NCI-H2081 (cell line): ENCODE results near the gene GOLGA8B.
"Not testable (repeated sequence)": the region's sequence is repeated elsewhere in the genome, so short reads cannot be mapped to it uniquely, and the experiment has no call there.

Source experiments
- DNase-seq, 2 experiments: peaks; one replicate each; lab custom pipeline; 2025; lab: John Stamatoyannopoulos, UW

GOLGA8B gene

DNA sequence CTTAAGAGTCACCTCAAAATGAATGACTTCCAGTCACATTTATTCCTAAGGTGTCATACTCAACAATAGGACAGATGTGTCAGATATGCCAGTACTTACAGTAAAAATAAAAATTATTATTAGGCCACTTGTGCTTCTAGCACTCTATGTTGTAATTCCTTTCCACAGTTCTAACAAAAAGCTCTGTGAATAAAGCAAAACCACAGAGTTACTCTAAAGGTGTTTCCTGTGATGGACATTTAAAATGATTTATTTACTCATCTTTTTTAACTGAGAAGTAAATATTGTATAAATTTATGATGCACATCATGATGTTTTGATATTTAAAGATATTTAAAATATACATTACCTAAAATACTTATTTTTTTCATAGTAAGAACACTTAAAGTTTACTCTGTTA is 13.9 kb upstream of the GOLGA8B start:
- DNase-seq: no peak

GRCh38 chr15:34594361-34594760 is 10.9 kb upstream of the GOLGA8B start:
- DNase-seq: no peak

- no peak for DNase-seq
Measured at GRCh38 chr15:34591306-34591705, 7.9 kb upstream of the GOLGA8B start.

DNA sequence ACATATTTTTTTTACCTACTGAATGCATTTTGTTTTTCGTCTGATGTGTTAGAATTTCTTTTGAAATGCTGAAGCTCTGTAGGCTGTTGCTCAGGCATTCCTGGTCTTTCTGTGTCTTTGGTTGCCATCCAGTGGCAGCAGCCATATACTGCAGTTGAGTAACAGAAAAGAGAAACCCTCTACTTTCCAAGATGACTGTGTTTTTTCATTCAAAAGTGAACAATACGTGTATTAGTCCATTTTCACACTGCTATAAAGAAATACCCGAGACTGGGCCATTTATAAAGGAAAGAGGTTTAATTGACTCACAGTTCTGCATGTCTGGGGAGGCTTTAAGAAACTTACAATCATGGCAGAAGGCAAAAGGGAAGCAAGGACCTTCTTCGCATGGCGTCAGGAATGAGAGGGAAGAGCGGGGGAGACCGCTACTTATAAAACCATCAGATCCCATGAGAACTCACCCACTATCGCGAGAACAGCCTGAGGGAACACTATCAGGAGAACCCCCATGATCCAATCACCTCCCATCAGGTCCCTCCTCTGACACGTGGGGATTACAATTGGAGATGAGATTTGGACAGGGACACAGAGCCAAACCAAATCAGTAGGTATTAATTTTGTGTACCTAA is 4.7 kb upstream of the GOLGA8B start:
- peak; percentile 77 to 84 for DNase-seq

GRCh38 chr15:34585966-34586365 is 2.5 kb upstream of the GOLGA8B start:
- DNase-seq: not testable (repeated sequence)

DNA sequence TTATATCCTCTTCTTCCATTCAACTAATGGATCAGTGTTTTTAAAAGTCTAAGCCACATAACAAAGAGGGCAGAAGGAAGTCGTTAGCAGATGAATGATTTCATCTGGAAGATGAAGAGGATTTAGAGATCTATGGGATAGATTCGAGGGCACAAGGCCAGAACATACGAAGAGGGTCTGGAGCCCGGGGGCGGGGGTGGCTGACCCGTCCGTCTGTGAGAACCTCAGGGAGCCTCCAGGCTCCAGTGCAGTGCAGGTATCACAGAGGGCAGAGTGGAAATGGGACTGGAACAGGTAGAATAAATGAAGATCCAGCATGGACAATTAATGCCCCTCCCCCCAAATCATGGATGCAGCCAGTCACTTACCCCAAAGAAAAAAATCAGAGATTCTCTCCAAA is 1.5 kb upstream of the GOLGA8B start:
- DNase-seq: no peak

DNA sequence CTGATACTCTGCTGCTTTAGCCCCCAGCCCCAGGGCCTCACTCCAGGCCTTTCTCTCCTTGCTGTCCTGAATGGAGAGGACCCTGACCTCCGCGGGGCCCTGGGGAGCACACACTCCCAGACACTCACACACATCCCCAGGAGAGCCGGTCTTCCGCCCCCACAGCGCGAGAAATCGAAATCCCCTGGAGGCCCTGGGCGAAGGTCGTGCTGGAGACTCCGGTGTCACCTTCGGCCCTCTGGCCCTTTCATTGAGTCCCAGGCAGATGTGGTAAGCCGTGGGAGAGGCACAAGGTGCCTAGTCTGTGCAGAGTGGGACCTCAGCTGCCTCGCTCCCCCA is 848 bp upstream of the GOLGA8B start:
- no peak for DNase-seq

- DNase-seq: peak; percentile 13 to 63
Measured at GRCh38 chr15:34582461-34583371, 735 bp downstream of the GOLGA8B start.

DNA sequence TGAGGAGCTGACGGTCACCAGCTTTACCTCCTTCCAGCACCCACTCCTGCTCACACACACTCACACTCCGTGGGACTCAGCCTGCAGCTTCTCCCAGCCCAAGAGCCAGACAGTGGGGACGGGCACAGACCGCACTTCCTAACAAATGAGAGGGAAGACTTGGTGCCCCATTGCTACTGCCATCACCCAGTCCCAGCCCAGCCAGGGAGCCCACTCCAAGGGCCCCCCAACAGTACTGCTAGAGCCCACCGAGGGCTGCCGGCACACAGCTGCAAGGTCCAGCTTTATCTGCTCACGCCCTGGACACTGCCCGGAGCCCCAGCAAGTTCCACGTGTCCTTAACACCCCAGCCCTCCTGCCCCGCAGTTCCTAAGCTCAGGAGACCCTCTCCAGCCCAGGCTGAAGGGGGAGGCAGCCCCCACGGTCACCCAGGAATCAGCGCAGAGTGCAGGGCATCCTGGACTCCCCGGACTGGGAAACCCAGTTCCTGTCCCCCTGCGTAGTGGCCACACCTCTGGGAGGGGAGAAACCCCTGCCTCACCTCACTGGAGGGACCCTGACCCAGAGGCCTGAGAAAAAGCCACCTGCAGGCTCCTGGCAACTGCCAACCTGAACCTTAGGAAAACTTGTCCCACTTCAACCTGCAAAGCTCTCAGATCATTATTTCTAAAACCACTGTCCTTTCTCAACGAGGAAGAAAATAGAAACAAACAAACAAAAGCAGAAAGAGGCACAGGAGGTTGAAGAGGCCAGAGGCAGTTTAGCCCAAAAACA is 1.6 kb downstream of the GOLGA8B start:
- not testable (repeated sequence) for DNase-seq

GRCh38 chr15:34581043-34581365 is 2.4 kb downstream of the GOLGA8B start:
- no peak for DNase-seq

GRCh38 chr15:34580251-34581042 is 3.0 kb downstream of the GOLGA8B start:
- not testable (repeated sequence) for DNase-seq

GRCh38 chr15:34578283-34578674 is 5.2 kb downstream of the GOLGA8B start:
- no peak for DNase-seq

DNA sequence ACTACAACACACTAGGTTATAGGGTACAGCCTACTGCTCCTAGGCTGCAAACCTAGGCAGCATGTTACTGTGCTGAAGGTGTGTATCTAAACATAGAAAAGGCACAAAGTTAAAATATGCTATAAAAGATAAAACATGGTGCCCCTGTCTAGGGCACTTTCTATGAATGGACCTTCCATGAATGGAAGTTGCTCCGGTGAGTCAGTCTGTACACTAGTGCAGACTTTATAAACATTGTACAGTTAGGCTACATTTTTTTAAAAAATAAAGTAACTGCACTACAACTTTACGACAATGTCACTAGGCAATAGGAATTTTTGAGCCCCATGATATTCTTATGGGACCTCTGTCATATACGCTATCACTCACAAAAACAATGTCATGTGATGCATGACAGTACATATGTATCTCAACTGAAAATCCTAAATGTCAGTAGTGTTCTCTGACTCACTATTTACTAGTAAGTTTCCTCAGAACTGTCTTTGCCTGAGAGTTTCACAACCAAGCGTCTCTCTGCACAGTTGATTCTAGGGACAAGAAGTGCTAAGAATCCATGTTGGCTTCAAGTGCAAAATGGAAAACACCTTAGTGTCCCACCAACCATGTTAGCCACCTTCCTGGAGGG is 5.7 kb downstream of the GOLGA8B start:
- not testable (repeated sequence) for DNase-seq

GRCh38 chr15:34575035-34575434 is 8.4 kb downstream of the GOLGA8B start:
- not testable (repeated sequence) for DNase-seq

GRCh38 chr15:34572921-34573320 is 10.5 kb downstream of the GOLGA8B start:
- DNase-seq: not testable (repeated sequence)

DNA sequence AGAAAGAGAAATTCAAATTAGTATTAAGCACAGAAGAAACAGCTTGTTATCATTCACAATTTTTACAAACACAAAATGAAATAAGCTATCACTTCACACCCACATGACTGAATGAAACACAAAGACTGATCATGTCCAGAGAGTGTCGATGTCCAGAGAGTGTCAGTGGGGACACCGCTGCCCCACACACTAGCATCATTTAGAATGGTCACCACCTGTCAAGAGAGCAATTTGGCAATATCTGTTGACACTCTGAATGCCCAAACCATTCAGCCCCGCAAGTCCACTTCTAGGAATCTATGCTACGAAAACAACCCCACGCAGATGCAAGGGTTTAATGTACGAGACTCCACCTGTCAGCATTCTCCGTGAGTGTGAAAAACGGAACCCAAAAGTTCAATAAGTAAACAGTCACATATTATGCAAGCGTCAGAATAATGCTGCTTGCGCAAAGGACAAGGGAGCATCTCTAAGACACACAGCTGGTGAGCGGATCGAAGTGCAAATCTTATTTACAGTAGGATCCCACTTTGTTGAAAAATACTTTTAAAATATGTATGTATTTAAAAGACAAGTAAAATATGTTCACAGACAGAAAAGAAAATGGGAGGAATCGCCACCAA is 11.3 kb downstream of the GOLGA8B start:
- DNase-seq: not testable (repeated sequence)

- DNase-seq: not testable (repeated sequence)
Measured at GRCh38 chr15:34569670-34570396, 13.6 kb downstream of the GOLGA8B start.

DNA sequence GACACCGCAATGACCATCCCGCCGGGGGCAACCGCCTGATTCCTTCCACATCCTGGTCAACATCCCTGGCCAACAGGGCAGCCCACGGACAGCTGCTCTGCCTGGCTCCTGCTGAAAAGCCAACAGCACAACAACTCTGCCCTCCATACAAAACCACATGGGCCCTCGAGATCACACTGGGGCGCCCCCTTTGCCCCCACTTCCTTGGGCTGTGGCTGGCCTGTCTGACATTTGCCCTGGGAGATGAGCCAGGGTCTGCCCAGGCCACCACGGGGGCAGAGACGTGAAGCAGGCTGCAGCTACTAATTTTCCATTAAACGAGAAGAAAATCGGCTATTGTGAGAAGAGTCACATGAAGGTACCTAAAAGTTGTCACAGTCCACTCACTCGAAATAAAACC is 16.3 kb downstream of the GOLGA8B start:
- DNase-seq: not testable (repeated sequence)

DNA sequence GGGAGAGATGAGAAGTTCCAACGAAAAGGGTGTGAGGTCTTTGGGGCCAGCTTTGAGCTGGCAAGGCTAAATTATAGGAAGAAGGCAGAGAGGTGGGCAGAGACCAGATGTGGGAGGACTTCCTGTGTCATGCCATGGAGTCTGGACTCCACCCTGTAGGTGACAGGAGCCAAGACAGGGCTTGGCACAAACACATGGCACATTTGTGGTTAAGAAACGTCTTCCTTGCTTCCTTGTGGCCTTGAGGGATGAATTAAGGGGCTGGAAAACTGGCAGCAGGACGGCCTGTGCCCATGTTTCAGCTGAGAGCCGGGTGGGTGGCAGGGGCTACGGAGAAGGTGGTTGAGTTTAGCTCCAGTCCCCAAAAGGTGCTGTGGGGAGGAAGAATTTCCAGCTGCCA is 18.7 kb downstream of the GOLGA8B start:
- DNase-seq: not testable (repeated sequence)

- not testable (repeated sequence) for DNase-seq
Measured at GRCh38 chr15:34560814-34561213, 22.6 kb downstream of the GOLGA8B start.
